Measurements from ENCODE around the gene MACROD1.

DNA sequence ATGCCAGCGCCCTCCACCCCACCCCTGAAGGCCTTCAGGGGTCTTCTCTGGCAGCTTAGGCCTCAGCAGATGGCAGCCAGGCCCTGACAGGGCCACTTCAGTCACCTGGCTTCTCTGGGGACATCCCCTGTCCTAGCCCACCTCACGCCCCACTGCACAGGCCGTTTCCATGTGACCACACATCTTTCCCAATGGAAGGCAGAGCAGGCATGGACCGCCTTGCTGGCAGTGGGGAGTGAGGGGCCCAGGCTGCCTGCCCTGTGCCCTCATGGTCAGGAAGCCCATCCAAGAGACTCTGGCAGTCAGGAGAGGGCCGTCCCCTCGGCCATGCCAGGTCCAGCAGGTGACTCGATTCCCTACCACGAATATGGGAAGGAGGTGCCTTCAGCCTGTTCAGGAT, 25.8 kb downstream of the MACROD1 start:
- TF ChIP-seq, protein P1, sequence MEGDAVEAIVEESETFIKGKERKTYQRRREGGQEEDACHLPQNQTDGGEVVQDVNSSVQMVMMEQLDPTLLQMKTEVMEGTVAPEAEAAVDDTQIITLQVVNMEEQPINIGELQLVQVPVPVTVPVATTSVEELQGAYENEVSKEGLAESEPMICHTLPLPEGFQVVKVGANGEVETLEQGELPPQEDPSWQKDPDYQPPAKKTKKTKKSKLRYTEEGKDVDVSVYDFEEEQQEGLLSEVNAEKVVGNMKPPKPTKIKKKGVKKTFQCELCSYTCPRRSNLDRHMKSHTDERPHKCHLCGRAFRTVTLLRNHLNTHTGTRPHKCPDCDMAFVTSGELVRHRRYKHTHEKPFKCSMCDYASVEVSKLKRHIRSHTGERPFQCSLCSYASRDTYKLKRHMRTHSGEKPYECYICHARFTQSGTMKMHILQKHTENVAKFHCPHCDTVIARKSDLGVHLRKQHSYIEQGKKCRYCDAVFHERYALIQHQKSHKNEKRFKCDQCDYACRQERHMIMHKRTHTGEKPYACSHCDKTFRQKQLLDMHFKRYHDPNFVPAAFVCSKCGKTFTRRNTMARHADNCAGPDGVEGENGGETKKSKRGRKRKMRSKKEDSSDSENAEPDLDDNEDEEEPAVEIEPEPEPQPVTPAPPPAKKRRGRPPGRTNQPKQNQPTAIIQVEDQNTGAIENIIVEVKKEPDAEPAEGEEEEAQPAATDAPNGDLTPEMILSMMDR (IDR thresholded peaks at IDR 0.05), result no peak
- TF ChIP-seq POLR2AphosphoS5 (IDR thresholded peaks at IDR 0.05), result no peak
- no peak for TF ChIP-seq POLR2A (IDR thresholded peaks at IDR 0.05)

All from suprapubic skin (tissue), 4 donors.